ENCODE data around the gene EDARADD. TPM values are rescaled to one million over a fixed set of nuclear protein-coding genes. Genes with fewer than 3 reads are reported as not detected.
"Not testable (repeated sequence)": the region's sequence is repeated elsewhere in the genome, so short reads cannot be mapped to it uniquely, and the experiment has no call there.

The EDARADD gene
- total RNA-seq, 1 donor from 2014 or later: 0.98 TPM

GRCh38 chr1:236476019-236476418 is 81.9 kb downstream of the EDARADD start:
- TF ChIP-seq CTCF (IDR thresholded peaks at IDR 0.05; ENCODE audit: partially characterized antibody, unreplicated experiment): no peak
- H3K9me3 Mint-ChIP-seq (ENCODE audit: unreplicated experiment): peaks cover 3% of the 10 kb centered on the region
- no peaks in the 10 kb centered on the region for H3K36me3 Mint-ChIP-seq (ENCODE audit: unreplicated experiment)
- no peak overlapping the region for H3K27ac Mint-ChIP-seq (ENCODE audit: unreplicated experiment)
- no peak for DNase-seq
- H3K4me1 Mint-ChIP-seq (ENCODE audit: low read depth, unreplicated experiment): no peaks in the 10 kb centered on the region
- H3K4me3 Mint-ChIP-seq (ENCODE audit: unreplicated experiment): no peak overlapping the region
- no peaks in the 10 kb centered on the region for H3K27me3 Mint-ChIP-seq (ENCODE audit: unreplicated experiment)

GRCh38 chr1:236480758-236481436 is 86.8 kb downstream of the EDARADD start:
- Mint-ChIP-seq H3K27me3 (ENCODE audit: unreplicated experiment) (no peaks in the 10 kb centered on the region), H3K4me1 (ENCODE audit: low read depth, unreplicated experiment) (no peaks in the 10 kb centered on the region), H3K36me3 (ENCODE audit: unreplicated experiment) (peaks cover 5% of the 10 kb centered on the region), H3K27ac (ENCODE audit: unreplicated experiment) (no peak overlapping the region), H3K4me3 (ENCODE audit: unreplicated experiment) (no peak overlapping the region), H3K9me3 (ENCODE audit: unreplicated experiment) (peaks cover 2% of the 10 kb centered on the region)
- no peak for TF ChIP-seq CTCF (IDR thresholded peaks at IDR 0.05; ENCODE audit: partially characterized antibody, unreplicated experiment)
- DNase-seq: no peak

- H3K4me3 Mint-ChIP-seq (ENCODE audit: unreplicated experiment): no peak overlapping the region
- H3K4me1 Mint-ChIP-seq (ENCODE audit: low read depth, unreplicated experiment): no peaks in the 10 kb centered on the region
- DNase-seq: no peak
- H3K36me3 Mint-ChIP-seq (ENCODE audit: unreplicated experiment): peaks cover 5% of the 10 kb centered on the region
- H3K27ac Mint-ChIP-seq (ENCODE audit: unreplicated experiment): no peak overlapping the region
- H3K27me3 Mint-ChIP-seq (ENCODE audit: unreplicated experiment): no peaks in the 10 kb centered on the region
- no peak for TF ChIP-seq CTCF (IDR thresholded peaks at IDR 0.05; ENCODE audit: partially characterized antibody, unreplicated experiment)
- H3K9me3 Mint-ChIP-seq (ENCODE audit: unreplicated experiment): peaks cover 2% of the 10 kb centered on the region
Measured at GRCh38 chr1:236484310-236484971, 90.4 kb downstream of the EDARADD start.

GRCh38 chr1:236486356-236487002 is 92.4 kb downstream of the EDARADD start:
- no peak overlapping the region for H3K4me3 Mint-ChIP-seq (ENCODE audit: unreplicated experiment)
- TF ChIP-seq CTCF (IDR thresholded peaks at IDR 0.05; ENCODE audit: partially characterized antibody, unreplicated experiment): no peak
- H3K36me3 Mint-ChIP-seq (ENCODE audit: unreplicated experiment): peaks cover 5% of the 10 kb centered on the region
- no peaks in the 10 kb centered on the region for H3K9me3 Mint-ChIP-seq (ENCODE audit: unreplicated experiment)
- no peaks in the 10 kb centered on the region for H3K27me3 Mint-ChIP-seq (ENCODE audit: unreplicated experiment)
- H3K4me1 Mint-ChIP-seq (ENCODE audit: low read depth, unreplicated experiment): no peaks in the 10 kb centered on the region
- H3K27ac Mint-ChIP-seq (ENCODE audit: unreplicated experiment): no peak overlapping the region
- DNase-seq: no peak

GRCh38 chr1:236489161-236489560 is 95.1 kb downstream of the EDARADD start:
- DNase-seq; H3K36me3 Mint-ChIP-seq (ENCODE audit: unreplicated experiment); H3K27ac Mint-ChIP-seq (ENCODE audit: unreplicated experiment); H3K27me3 Mint-ChIP-seq (ENCODE audit: unreplicated experiment); H3K4me1 Mint-ChIP-seq (ENCODE audit: low read depth, unreplicated experiment); H3K9me3 Mint-ChIP-seq (ENCODE audit: unreplicated experiment); H3K4me3 Mint-ChIP-seq (ENCODE audit: unreplicated experiment): not testable (repeated sequence)

All from glutamatergic neuron (in vitro differentiated cells).